Heart right ventricle (tissue), 16 donors: ENCODE data around the gene DNAH5. TPM values are rescaled to one million over a fixed set of nuclear protein-coding genes. Genes with fewer than 3 reads are reported as not detected.

Experiments
- ATAC-seq, 8 donors: fragments of 200-7000 bp; cut with Tn5 transposase; one replicate each; pipeline ENCODE4 v1.9.1; 2020; ENCODE audit warnings: mild to moderate bottlenecking in 8 of 8, moderate library complexity in 8 of 8, moderate number of reproducible peaks in 1 of 8
- DNase-seq, 2 donors: peaks; one replicate each; pipeline ENCODE4 v3.0.0-alpha.2; 2020
- H3K27ac ChIP-seq, 10 donors: fragments of 200-600 bp; sonication (generic) in 2 of 10; one replicate each; pipeline versions ENCODE4 v1.5.0 to v1.8.0; 2020 to 2022; ENCODE audit warnings: mild to moderate bottlenecking in 3 of 10
- H3K27me3 ChIP-seq, 7 donors: fragments of 200-600 bp; one replicate each; pipeline ENCODE4 v1.8.0; 2021 to 2022; ENCODE audit warnings: mild to moderate bottlenecking in 2 of 7
- H3K36me3 ChIP-seq, 9 donors: fragments of 200-600 bp; sonication (generic) in 1 of 9; one replicate each; pipeline versions ENCODE4 v1.5.0 to v1.8.0; 2020 to 2022; ENCODE audit warnings: mild to moderate bottlenecking in 2 of 9
- H3K4me1 ChIP-seq, 9 donors: fragments of 200-600 bp; sonication (generic) in 1 of 9; one replicate each; pipeline versions ENCODE4 v1.5.0 to v1.8.0; 2020 to 2022; ENCODE audit warnings: mild to moderate bottlenecking in 4 of 9
- H3K4me3 ChIP-seq, 10 donors: fragments of 200-600 bp; sonication (generic) in 2 of 10; one replicate each; pipeline versions ENCODE4 v1.5.0 to v1.8.0; 2020 to 2022; ENCODE audit warnings: mild to moderate bottlenecking in 7 of 10, moderate library complexity in 2 of 10
- H3K9me3 ChIP-seq, 11 donors: fragments of 200-600 bp in 10 of 11; sonication (generic) in 2 of 11; one replicate each; pipeline versions ENCODE4 v1.5.0 to v1.8.0; 2013 to 2022; ENCODE audit warnings: mild to moderate bottlenecking in 2 of 11, control low read depth in 1 of 11, moderate library complexity in 1 of 11
- CTCF ChIP-seq, 9 donors: fragments of 200-600 bp; sonication (generic) in 2 of 9; IDR thresholded peaks; one replicate each; pipeline versions ENCODE4 v1.5.0 to v1.8.0; 2021 to 2022; ENCODE audit warnings: antibody characterized with exemption in 9 of 9, mild to moderate bottlenecking in 5 of 9, moderate library complexity in 1 of 9
- WGBS, 2 donors: extraction: QIAGEN DNeasy Blood & Tissue Kit; methylation state at CpG; one replicate each; pipeline ENCODE4 v1.1.7; 2013; ENCODE audit warnings: inconsistent platforms in 1 of 2; 5-methylcytosine and 5-hydroxymethylcytosine counted together
- intact Hi-C, 10 donors: fragments of 100-400 bp; cut with DNase I; formaldehyde crosslinking; loops; one replicate each; pipeline versions ENCODE4 v1.11.1 to v1.14.2; 2022
- polyA plus RNA-seq, 2 donors: library from polyadenylated mRNA; stranded (reverse); fragments of 200-250 nt; gene quantifications; one replicate each; pipeline ENCODE4 v1.2.3, GENCODE V29; 2013
- total RNA-seq, 10 donors: library from RNA; stranded (reverse); fragmentation: NEBNext Ultra II Directional in 3 of 10; extraction: Animal tissue kit (Norgen Biotek cat#: 25700) in 3 of 10; gene quantifications; one replicate each; pipeline versions ENCODE4 v1.2.1 to v1.2.4, GENCODE V29; 2021 to 2023
- donor health status: Arrhythmogenic right ventricular cardiomyopathy.
- donor health status: ischemic (EF 13 %, LVEDD 7.1; RV severe dilation, severe dysfunction).
- donor health status: healthy with polysubstance abuse.
- donor health status: DM: no; HTN: yes; CAD: no.
- donor health status: DM: no; HTN: no; CAD: no.
- donor health status: ischemic (EF 25% LVEDD 6.9; RV normal size, moderate dysfunction).
- donor health status: ischemic (EF 25% LVEDD 5.7; RV mildly dilated, moderate dysfunction).
- donor health status: healthy.
- donor health status: DM: yes; HTN: yes; CAD: no.
- donor health status: Ischemic cardiomyopathy.
- donor health status: ischemic (EF 35%, LVEDD 5.7; RV mildly dilated, moderate dysfunction).
- donor health status: nonischemic (EF 11% LVEDD 7.7; RV severe dilation, severe dysfunction).
- donor health status: DM: yes; HTN: yes; CAD: no.
- donor health status: PGD.
- donor health status: ischemic (EF 29% LVEDD 5.4; RV normal size, mild dysfunction).
- donor health status: nonischemic (EF 23%, LVEDD 6.1; RV moderate dilation, normal function).

DNAH5 gene
- total and polyA plus RNA-seq, 12 donors: 0.02 to 0.53 (median 0.23) TPM; not detected in 2

GRCh38 chr5:13763719-13764118 lies 180.8 kb downstream of the DNAH5 start:
- intact Hi-C loops: no loop called here
- ATAC-seq (no peak), DNase-seq (no peak)
- TF ChIP-seq CTCF (IDR thresholded peaks at IDR 0.05): no peak
- Histone ChIP-seq H3K27me3 (no peaks in the 10 kb centered on the region), H3K27ac (no peak overlapping the region), H3K4me1 (no peaks in the 10 kb centered on the region), H3K9me3 (no peaks in the 10 kb centered on the region), H3K36me3 (no peaks in the 10 kb centered on the region), H3K4me3 (no peak overlapping the region)
- 69 to 70% methylated on average over 3 of the region's 3 CpGs for WGBS, 2 donors

GRCh38 chr5:13749766-13750165 lies 194.7 kb downstream of the DNAH5 start:
- H3K27me3 ChIP-seq: no peaks in the 10 kb centered on the region
- no peak overlapping the region for H3K4me3 ChIP-seq
- no peaks in the 10 kb centered on the region for H3K36me3 ChIP-seq
- no peaks in the 10 kb centered on the region for H3K4me1 ChIP-seq
- H3K27ac ChIP-seq: no peak overlapping the region
- intact Hi-C loops: no loop called here
- no peaks in the 10 kb centered on the region for H3K9me3 ChIP-seq
- ATAC-seq (no peak), DNase-seq (no peak)
- 76 to 79% methylated on average over 6 of the region's 6 CpGs for WGBS, 2 donors
- TF ChIP-seq CTCF (IDR thresholded peaks at IDR 0.05): no peak

GRCh38 chr5:13746026-13746425 lies 198.5 kb downstream of the DNAH5 start:
- no peaks in the 10 kb centered on the region for H3K36me3 ChIP-seq
- TF ChIP-seq CTCF (IDR thresholded peaks at IDR 0.05): no peak
- DNase-seq (no peak), ATAC-seq (no peak)
- H3K4me1 ChIP-seq: no peaks in the 10 kb centered on the region
- no peak overlapping the region for H3K27ac ChIP-seq
- H3K9me3 ChIP-seq: peaks cover 0 to 10% (median 0%) of the 10 kb centered on the region in 11 donors
- no peak overlapping the region for H3K4me3 ChIP-seq
- no peaks in the 10 kb centered on the region for H3K27me3 ChIP-seq
- intact Hi-C loops: no loop called here

GRCh38 chr5:13745508-13745907 lies 199.0 kb downstream of the DNAH5 start:
- Histone ChIP-seq H3K4me3 (no peak overlapping the region), H3K27me3 (no peaks in the 10 kb centered on the region), H3K36me3 (no peaks in the 10 kb centered on the region), H3K27ac (no peak overlapping the region), H3K4me1 (no peaks in the 10 kb centered on the region), H3K9me3 (peaks cover 0 to 10% (median 0%) of the 10 kb centered on the region in 11 donors)
- 28 to 31% methylated on average over 3 of the region's 3 CpGs for WGBS, 2 donors
- DNase-seq: no peak
- no peak for ATAC-seq
- TF ChIP-seq CTCF (IDR thresholded peaks at IDR 0.05): no peak
- intact Hi-C loops: no loop called here

- intact Hi-C loops: no loop called here
- WGBS, 2 donors: 60 to 63% methylated on average over 2 of the region's 2 CpGs
- Histone ChIP-seq H3K27ac (no peak overlapping the region), H3K4me3 (no peak overlapping the region), H3K9me3 (peaks cover 0 to 15% (median 0%) of the 10 kb centered on the region in 11 donors), H3K4me1 (no peaks in the 10 kb centered on the region), H3K27me3 (no peaks in the 10 kb centered on the region), H3K36me3 (no peaks in the 10 kb centered on the region)
- ATAC-seq (no peak), DNase-seq (no peak)
- TF ChIP-seq CTCF (IDR thresholded peaks at IDR 0.05): no peak
Measured at GRCh38 chr5:13740471-13740870, 204.0 kb downstream of the DNAH5 start.
